Mononuclear cell (primary cell): ENCODE measurements around the gene DLG2. TPM values are rescaled to one million over a fixed set of nuclear protein-coding genes. Genes with fewer than 3 reads are reported as not detected.

Source experiments
- H3K27me3 ChIP-seq: 2 replicates; pipeline ENCODE4 v1.6.0; 2011; ENCODE audit warnings: low read length, control low read depth; ENCODE audit not compliant: insufficient read depth
- H3K4me1 ChIP-seq: 2 replicates; pipeline ENCODE4 v1.5.1; 2011; ENCODE audit warnings: mild to moderate bottlenecking, low read length, control low read depth; ENCODE audit not compliant: insufficient read depth
- H3K4me3 ChIP-seq: 2 replicates; pipeline ENCODE4 v1.5.1; 2011; ENCODE audit warnings: mild to moderate bottlenecking, low read length, moderate library complexity
- H3K9me3 ChIP-seq: 2 replicates; pipeline ENCODE4 v1.5.1; 2011; ENCODE audit warnings: low read depth, mild to moderate bottlenecking, control low read depth, low read length
- total RNA-seq: library from RNA; depleted of rRNA; stranded (reverse); fragments of >200 nt; gene quantifications from one replicate; pipeline ENCODE4 v1.2.3, GENCODE V29; 2012

DLG2 gene
- total RNA-seq, 1 donor, result 1.6 TPM

DNA sequence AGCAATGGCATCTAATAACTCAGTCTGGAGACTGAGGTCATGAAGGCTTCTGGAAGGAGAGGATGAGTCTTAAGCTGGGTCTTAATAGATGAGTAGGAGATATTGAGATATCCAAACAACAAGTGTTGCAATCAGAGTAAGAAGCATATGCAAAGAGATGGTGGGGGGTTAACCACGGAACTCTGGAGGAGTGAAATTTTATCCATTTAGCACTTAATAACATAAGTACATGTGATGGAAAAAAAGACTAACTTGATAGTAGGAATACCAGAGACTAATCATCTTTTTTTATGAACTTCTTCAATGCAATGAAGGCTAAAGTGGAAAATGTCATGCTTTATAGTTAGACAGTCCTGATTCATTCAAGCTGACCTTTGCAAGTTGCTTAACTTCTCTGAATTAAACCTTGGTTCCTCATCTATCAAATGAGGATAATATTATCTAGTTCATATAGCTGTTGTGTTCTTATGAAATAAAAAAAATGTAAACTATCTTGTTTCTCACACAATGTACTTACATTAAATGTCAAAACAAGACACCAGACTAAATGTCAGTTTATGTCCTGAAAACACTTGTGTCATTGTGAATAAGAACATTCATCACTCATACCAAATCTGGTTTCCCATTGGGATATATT lies 1937.9 kb downstream of the DLG2 start:
- H3K4me3 ChIP-seq, result no peak overlapping the region
- H3K27me3 ChIP-seq, result no peaks in the 10 kb centered on the region
- H3K4me1 ChIP-seq, result no peaks in the 10 kb centered on the region
- no peaks in the 10 kb centered on the region for H3K9me3 ChIP-seq

DNA sequence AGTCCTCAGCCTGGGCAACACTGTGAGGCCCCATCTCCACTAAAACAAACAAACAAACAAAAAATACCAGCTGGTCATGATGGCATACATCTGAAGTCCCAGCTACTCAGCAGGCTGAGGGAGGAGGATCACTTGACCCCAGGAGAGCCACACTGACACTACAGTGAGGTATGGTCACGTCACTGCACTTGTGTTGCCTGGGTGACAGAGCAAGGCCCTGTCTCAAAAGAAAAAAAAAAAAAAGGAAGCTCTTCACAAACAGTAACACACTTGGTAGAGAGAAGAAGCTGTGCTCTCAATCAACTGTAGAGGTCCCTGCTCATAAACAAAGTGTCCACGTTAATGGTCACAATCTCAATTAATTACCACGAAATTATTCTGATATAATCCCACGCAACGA lies 1939.4 kb downstream of the DLG2 start:
- Histone ChIP-seq H3K9me3 (no peaks in the 10 kb centered on the region), H3K27me3 (no peaks in the 10 kb centered on the region), H3K4me1 (no peaks in the 10 kb centered on the region), H3K4me3 (no peak overlapping the region)

DNA sequence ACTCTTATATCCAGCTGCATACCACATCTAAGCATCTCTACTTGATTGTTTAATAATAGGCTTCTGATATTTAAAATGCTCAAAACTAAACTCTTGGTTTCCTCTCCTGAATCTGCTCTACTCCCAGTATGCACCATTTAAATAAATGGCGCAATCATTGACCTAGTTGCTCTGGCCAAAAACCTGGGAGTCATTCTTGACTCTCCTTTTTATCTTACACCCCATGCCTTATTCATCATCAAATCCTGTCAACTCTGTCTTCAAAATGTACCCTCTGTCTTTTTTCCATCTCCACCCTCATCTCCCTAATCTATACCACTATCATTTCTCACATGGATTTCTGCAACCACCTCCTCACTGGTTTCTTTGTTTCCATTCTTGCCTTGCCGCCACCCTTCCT lies 1941.4 kb downstream of the DLG2 start:
- H3K4me3 ChIP-seq, result no peak overlapping the region
- no peaks in the 10 kb centered on the region for H3K27me3 ChIP-seq
- no peaks in the 10 kb centered on the region for H3K9me3 ChIP-seq
- H3K4me1 ChIP-seq, result no peaks in the 10 kb centered on the region

DNA sequence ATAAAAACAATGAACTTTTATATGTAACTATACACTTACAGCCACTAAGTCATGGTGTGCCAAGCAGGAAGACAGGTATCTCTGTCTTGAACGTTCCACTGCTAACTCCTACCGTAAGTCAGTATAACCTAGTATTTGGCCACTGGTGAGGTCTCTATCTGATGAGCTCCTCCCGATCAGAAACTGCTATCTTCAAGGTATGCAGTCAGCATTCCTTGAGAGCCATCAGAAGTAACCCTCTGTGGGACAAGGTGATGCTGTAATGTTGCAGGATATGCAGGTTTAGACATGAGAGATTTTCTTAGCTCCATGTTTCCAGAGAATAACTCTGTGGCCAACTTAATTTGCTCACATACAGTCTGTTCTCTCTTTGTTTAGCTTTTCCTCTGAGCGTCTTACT lies 1943.1 kb downstream of the DLG2 start:
- no peaks in the 10 kb centered on the region for H3K9me3 ChIP-seq
- H3K27me3 ChIP-seq, result no peaks in the 10 kb centered on the region
- H3K4me1 ChIP-seq, result no peaks in the 10 kb centered on the region
- H3K4me3 ChIP-seq, result no peak overlapping the region

DNA sequence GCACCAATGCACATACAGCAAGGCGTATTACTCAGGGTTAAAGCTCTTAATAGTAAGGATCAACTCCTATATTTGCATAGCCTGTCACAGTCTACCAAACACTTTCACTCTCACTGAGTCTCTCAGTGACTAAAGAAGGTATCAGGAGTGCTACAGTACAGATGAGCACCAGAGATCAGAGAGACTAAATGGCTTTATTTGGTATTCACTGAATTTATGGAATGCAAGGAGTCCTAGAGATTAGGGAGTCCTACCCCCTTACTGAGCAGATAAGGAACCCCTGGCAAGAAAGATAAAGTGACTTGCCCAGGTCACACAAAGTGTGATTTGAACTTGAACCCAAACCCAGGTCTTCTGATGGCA lies 1944.6 kb downstream of the DLG2 start:
- Histone ChIP-seq H3K9me3 (no peaks in the 10 kb centered on the region), H3K27me3 (no peaks in the 10 kb centered on the region), H3K4me1 (no peaks in the 10 kb centered on the region), H3K4me3 (no peak overlapping the region)

DNA sequence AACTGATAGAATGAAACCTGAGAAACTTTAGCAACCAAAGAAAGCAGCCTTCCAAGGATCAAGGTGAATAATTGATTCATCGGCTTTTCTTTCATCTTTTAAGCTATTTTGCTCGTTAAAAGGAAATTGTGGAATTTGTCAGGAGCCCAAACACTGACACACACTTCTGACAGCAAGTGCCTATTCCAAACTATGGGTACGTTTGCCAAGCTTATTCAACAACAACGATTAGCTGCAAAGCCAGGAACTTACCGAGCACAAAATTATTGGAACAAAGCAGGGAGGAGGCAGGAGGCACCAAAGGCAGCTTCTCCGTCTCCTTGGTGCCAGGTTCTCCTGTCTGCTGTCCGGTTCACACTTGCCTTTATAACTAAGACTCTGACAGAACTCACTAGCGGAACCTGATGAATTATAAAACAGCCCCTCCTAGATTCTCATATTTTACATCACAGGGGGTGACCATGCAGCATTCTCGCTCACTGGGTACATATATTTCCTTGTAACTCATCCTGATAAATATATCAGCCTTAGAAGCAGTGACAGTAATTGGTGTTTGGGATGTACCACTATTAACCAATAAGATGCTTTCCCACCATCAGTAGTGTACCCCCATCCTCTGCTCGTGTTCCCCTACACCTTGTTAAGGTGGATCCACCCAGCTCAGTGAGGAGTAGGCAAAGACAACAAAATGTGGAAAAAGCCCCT lies 1945.1 kb downstream of the DLG2 start:
- H3K9me3 ChIP-seq, result no peaks in the 10 kb centered on the region
- H3K4me3 ChIP-seq, result no peak overlapping the region
- no peaks in the 10 kb centered on the region for H3K27me3 ChIP-seq
- H3K4me1 ChIP-seq, result no peaks in the 10 kb centered on the region

DNA sequence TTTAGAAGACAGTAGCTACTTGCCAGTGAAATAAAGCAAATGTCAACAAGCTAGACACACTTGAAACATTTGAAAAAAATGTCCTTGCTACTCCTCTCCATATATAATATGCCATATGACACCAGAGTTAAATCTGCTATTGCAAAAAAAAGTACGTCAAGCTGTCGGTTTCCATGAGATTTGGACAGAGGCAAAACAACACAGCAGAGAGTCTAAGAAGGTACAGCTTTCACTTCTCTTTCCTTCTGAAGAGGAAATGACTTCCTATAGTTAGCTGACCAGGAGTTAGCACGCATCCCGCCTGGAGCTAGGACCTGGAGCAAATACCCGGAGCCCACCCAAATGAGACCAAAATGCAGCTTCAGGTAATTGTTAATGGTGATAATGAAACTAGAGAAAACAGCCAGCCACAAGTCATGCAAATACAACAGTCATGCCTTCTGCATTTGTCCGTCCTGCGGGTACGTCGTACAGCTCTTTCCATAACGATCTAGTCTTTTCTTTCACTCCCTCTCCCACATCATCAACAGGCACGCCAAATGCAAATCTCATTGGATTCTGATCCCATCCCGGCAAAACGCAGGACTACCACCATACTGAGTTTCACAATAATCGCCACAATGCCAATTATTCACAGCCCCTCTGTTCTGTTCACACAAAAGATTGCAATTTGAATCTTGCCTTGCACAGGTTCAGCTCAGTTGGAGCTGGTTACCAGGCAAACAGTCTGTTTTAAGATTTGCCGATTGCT lies 1945.9 kb downstream of the DLG2 start:
- Histone ChIP-seq H3K4me3 (no peak overlapping the region), H3K27me3 (no peaks in the 10 kb centered on the region), H3K4me1 (no peaks in the 10 kb centered on the region), H3K9me3 (no peaks in the 10 kb centered on the region)

DNA sequence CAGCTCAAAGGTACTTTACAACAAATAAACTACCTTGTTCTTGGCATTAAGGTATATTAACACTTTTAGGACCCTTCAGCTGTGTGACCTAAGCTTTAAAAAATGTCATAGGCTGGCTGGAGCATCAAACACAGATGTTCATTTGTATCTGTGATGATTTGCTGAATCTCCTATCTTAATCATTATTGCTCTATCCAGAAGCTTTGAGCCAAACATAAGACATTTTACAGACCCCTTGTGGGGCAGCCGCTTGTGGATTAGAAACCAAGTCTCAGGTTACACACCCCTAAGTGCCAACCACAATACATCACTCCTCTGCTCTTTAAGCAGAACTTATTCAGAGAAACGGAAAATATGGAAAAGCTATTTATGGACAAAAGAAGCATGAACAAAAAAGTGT lies 1946.8 kb downstream of the DLG2 start:
- H3K9me3 ChIP-seq, result no peaks in the 10 kb centered on the region
- no peaks in the 10 kb centered on the region for H3K27me3 ChIP-seq
- H3K4me1 ChIP-seq, result no peaks in the 10 kb centered on the region
- no peak overlapping the region for H3K4me3 ChIP-seq

DNA sequence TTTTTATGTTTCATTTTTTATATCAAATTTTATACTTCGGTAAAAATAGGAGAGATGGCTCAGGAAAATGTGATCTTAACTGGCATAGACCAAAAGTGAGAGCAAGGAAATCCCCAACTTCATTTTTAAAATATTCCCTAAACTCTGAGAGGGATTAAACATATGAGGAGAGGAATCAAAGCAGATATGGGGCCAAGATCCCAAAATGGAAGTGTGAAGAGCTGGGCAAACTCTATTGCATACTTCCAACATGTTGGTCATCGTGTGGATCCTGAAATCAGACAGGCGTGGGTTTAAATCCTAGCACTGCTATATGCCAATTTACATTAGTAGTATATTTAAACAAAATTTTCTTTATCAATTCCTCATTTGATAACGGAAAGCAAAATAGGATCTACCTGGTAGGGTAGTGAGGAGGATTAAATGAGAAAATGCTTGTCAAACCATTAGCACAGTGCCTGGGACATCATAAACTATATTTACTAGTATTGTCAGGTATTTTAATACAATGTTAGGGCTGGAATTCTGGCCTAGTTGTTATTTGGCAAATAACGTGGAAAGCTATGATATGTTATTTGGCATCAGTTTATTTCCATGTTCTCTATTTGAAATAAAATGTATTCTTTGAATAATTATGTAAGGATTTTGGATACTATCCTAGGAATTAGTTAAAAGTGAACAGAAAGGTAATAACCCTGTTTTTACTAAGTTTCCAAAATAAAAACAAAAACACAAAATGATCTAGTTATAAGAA lies 1948.1 kb downstream of the DLG2 start:
- Histone ChIP-seq H3K4me3 (no peak overlapping the region), H3K9me3 (no peaks in the 10 kb centered on the region), H3K27me3 (no peaks in the 10 kb centered on the region), H3K4me1 (no peaks in the 10 kb centered on the region)

DNA sequence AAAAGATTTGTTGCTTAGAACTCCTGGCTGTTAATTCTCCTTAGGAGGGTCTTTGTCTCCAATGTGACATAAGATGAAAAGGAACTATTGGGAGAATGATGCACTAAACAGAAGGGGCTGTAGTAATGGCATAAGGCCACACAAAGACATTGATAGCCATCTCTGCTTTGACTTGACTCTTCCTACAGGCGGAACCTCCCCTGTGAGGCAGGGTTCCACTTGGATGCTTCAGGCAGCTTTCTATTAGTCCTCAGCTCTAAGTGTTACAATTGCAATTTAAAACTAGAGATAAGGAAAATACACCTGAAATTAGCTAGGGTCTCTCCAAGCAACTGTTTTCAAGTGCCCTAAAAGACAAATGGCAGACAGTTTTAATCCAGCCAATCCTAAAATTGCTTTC lies 1949.4 kb downstream of the DLG2 start:
- Histone ChIP-seq H3K27me3 (no peaks in the 10 kb centered on the region), H3K9me3 (no peaks in the 10 kb centered on the region), H3K4me3 (no peak overlapping the region), H3K4me1 (no peaks in the 10 kb centered on the region)

DNA sequence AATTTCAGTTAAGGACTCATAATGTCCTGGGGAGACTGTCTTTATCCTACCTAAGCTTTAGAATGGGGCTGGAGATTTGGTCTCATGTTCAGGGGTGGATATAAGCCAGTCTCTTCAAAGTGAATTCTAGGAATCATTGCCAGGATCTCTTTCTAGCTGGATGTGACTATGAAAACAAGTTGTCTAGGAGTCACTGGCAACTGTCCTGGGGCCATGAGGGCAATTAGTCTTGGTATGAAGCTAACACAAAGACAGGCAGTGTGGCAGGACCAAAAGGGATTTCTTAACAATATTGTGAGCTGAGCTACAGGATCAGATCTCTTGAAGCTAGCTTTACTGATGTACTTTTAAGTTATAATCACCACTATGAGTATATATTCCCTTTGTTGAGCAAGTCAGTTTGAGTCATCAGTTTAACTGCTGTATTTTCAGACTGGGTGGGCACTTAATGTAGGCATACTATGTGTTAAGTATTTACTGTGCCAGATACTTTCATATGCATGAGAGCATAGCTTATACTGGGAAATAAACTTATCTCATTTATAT lies 1951.0 kb downstream of the DLG2 start:
- Histone ChIP-seq H3K9me3 (no peaks in the 10 kb centered on the region), H3K4me1 (no peaks in the 10 kb centered on the region), H3K27me3 (no peaks in the 10 kb centered on the region), H3K4me3 (no peak overlapping the region)

DNA sequence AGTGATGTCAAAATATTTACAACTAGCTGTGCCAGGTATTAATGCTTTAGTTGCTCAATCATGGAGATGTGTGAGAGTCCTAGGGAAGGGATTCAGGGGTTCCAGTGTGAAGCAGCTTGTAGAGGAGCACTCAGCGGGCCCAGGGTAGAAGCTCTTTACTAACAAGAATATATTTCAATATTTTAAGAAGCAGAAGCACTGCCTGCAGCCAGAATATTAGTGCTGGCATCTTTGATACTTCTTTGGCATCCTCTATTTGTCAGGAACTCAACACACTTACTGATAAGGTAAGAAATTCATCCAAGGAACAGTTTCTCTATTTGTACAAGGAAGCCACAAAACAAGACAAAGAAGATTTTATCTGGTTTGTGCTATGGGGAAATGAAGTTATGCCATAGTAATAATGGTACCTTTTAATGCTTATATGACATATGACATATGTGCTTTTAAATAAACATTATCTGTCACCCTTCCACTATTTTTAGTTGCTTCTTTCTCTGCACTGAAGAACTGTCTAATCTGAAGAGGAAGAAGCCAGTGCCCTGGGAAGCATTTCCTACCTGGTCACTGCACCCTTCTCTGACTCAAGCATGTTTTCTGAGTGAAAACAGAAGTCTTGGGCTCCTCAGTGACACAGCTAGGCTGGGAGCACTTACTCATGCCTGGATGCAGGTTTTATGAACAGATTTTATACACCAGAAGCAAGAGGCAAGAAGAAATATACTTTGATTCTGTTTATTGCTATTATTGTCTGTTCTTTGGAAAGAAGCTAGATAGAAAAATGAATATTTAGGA lies 1952.8 kb downstream of the DLG2 start:
- H3K27me3 ChIP-seq, result no peaks in the 10 kb centered on the region
- H3K4me3 ChIP-seq, result no peak overlapping the region
- no peaks in the 10 kb centered on the region for H3K4me1 ChIP-seq
- no peaks in the 10 kb centered on the region for H3K9me3 ChIP-seq

DNA sequence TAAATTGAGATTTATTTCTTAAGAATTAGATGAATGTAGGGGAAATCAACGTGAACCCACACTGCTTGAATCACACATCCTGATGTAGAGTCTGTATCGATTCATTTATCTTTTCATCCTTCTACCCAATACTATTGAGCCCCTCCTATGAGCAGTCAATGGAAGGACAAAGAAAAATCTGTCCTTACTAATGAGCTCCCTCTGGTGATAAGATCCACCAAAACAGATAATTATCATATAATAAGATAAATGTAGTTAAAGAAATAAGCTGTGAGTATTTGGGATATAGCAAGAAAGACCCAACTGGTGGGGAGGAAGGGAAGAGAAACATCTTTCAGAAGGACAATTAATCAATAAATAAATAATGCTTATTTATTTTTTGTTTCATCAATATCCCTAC lies 1955.9 kb downstream of the DLG2 start:
- no peaks in the 10 kb centered on the region for H3K9me3 ChIP-seq
- H3K4me3 ChIP-seq, result no peak overlapping the region
- H3K27me3 ChIP-seq, result no peaks in the 10 kb centered on the region
- H3K4me1 ChIP-seq, result no peaks in the 10 kb centered on the region

DNA sequence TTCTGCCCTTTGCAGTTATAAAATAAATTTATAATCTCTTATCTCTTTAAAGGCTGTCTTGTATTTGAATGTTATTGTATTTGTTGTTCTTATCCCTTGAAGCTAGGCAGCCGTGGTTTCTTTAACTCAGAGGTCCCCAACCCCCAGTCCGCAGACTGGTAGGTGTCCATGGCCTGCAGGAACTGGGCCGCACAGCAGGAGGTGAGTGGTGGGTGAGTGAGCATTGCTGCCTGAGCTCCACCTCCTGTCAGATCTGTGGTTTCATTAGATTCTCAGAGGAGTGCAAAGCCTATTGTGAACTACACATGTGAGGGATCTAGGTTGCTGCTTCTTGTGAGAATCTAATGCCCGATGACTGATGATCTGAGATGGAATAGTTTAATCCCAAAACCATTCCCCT lies 1961.0 kb downstream of the DLG2 start:
- Histone ChIP-seq H3K4me3 (no peak overlapping the region), H3K4me1 (no peaks in the 10 kb centered on the region), H3K27me3 (no peaks in the 10 kb centered on the region), H3K9me3 (no peaks in the 10 kb centered on the region)
